HG02852 (cell line): Measurements from ENCODE around the gene FILIP1L.

Experiments used
- ATAC-seq: cut with Tn5 transposase; IDR thresholded peaks from one replicate; pipeline ENCODE4 v1.9.1; 2021; ENCODE audit warnings: mild to moderate bottlenecking, moderate library complexity; ENCODE audit not compliant: unreplicated experiment

FILIP1L gene

DNA sequence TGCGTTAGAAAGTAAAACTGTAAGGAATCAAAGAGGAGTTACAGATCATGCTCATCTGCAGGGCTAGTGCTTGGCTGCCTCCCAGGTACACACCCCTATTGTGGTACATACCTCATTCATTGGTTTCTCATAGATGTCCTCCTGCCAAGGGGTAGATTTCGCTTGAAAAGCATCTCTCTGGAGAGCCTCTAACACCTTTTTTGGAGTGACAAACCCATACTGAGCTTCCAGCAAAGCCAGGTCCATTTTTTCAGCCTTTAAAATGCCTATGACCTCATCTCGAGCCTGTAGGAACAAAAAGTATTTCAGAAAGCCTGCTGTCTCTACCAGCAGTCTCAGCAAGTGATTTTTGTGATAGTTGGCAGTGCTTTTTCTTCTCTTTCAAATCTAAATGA is 184.6 kb downstream of the FILIP1L start:
- no peak for ATAC-seq

DNA sequence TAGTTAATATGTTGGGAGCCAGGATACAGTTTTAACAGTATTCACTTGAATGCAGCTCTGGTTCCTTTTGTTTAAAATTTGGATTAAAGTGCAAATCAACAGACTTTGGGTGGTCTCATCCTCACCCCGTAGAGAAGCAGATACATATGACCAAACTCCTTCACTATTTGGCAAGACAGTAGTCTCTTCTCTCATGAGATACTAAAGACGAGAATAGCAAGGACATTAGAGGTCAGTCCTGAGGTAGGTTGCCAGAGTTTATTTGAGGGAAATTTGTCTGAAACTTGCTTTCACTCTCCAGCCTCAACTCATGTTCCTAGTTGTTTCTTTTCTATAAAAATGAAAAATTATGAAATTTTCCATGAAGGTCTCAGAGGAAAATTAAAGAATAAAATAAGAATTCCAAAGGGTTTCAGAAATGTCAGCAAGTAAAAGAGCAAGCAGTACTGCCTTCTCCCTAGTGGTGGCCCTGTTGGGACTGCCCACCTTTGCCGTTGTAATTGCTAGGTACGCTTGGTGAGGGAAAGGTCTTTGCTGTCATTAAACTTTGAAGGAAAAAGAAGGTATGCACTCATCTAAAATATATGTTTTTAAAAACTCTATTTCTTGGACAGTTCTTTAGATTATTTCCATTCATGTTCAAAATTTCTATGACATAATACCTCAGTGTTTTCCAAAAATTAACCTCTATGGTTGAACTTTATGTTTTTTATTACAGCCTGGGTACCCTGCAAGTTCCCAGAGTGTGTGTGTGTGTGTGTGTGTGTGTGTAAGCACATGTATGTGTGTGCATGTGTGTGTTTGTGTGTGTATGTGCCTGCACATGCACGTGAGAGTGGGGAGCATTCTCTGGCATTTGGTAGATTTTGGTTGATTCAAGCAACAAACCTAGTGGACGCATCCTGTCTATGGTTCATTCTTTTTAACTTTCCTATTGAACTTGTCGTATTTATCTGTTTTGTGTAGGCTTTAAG is 185.2 kb downstream of the FILIP1L start:
- no peak for ATAC-seq

DNA sequence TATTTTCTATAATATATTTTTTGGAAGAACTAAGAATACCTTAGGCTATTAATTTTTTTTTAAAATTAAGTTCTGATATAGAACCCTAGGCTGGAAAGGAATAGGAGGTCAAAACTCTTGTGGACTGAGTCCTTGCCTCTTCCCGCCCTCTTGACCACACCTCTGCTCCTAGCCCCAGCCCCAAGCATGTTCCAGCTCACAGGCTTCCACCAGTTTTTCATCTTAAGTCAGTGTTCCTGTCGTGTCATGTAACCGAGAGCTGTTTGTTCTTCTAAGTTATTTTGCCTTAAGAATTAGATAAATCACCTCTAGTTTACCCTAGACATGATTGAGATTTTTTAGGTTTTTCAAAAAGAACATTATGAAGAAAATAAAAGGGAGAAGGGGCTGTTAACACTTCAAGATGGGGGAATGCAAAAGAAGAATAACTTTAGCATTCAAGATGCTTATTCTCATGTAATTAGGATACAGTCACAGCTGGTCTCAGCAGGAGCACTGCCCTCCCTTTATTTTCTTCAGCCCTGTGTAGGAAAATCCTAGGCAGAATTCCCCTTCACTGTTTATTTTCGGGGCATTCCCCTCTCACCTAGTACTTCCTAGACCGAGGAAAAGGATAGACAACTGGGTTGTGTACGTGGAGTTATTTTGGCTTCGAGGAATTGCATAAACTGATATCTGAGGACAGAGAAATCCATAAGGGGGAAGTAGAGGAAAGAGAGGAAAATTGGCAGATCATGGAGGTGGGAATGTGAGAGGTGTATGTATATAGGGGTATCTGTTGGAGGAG is 186.4 kb downstream of the FILIP1L start:
- ATAC-seq: no peak

DNA sequence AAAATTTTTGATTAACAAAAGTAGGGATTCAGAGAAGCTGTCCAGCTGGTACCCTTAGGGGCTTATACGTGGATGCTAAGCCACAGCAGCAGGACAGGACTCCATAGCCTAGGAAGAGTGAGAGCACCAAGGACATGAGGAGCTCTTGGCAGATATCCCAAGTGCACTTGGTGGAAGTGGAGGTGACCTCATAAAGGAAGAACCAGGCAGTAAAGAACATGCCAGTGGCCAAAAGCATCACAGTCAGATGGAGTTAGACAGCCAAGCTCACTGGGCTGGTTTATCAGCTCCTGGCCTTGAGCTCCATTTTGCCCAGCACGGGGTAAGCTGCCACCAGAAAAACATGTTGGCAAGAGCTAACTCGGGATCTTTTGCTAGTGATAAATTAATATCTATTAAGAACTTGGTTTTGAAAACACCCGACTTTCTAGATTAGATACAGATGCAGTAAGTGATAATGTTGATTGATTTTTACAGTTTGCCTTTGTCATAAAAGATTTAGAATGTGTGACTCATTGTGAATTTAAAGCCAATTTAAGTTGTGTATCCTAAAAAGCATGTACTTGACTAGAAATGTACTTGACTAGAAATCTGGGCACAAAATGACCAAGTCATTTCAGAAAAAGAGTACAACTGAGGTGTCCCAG is 188.6 kb downstream of the FILIP1L start:
- no peak for ATAC-seq

DNA sequence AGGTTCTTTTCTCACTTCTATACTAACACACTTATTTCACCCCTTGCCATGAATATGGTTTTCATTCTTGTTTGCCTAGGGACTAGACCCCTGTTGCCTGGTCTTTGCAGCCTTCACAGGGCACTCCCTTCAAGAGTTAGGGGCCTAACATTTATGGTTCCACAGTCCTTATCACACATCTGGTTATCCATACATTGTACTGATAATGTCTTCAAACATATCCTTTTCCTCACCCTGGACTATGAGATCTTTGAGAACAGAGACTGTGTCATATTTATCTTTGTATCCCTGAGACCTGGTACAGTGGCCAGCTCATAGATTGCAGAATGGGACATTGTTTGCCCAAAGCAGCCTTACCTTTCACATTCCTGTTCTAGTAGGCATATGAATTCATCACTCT is 190.4 kb downstream of the FILIP1L start:
- ATAC-seq: no peak

DNA sequence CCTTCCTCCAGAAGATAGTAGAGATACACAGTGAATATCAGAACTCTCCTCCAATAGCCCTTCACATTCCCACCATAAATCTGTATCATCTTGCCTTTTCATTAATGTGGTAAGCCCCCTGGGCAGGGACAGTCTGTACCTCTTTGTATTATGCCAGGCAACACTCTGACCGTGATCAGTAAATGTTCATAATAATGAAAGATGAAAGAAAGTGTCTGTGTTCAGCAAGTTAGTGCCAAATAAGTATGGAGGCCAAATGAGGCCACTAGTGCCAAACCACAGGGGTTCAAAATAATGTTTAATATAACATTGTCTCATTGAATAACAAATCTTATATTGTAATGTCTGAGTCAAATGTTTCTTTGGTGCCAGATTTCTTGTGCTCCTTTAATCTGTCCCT is 192.3 kb downstream of the FILIP1L start:
- ATAC-seq: no peak

DNA sequence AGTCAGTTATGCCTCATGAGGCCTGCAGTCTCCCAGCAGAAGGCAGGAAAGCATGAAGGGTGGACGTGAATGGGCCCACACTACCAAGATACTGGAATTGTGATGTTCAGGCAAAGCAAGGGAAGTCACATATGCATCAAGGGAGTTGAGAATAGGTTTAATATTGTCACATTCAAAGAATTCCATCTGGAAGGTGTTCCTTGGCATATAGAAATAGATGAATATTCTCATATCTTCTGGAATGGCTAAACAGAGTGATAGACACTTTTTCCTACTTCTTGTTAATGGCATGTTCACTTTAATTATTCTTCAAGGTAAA is 193.0 kb downstream of the FILIP1L start:
- ATAC-seq: no peak

DNA sequence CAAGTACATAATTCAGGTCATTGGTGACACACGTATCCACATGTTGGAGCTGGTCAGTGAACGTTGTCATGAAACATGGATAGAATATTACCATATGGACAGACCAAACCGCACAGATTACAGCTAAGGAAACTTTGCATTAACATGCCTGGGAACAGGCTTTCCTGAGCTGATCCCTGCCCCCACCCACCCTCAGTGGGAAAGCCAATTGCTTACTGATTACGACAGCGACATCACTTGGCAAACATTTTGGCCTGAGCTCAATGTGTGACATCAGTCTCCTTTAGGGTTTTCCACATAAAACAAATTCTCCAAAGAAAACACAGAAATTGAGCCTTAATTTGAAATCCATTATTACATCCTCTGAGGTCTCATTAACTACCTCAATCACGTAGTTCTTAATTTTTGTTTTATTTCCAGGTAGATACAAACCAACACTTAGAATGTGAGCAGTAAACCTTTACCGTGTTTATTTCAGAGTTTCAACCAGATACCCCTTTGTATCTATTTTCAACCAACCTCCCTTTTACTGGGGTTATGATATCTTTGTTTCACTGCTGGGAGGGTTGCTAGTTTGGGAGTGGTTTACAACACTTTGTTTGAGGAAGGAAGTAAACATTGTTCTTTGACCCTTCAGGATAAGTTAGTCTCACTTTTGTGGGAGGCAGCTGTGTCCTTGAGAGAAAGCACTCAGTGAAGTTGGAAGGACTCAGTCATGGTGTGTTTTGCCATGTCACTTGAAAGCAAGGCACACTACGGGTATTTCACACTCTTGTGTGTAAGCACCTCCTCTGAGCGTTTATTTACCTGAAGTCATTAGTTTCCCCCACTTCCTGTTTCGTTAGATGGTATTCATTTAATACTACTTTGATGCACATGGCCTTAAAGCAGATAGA is 193.6 kb downstream of the FILIP1L start:
- ATAC-seq: no peak

DNA sequence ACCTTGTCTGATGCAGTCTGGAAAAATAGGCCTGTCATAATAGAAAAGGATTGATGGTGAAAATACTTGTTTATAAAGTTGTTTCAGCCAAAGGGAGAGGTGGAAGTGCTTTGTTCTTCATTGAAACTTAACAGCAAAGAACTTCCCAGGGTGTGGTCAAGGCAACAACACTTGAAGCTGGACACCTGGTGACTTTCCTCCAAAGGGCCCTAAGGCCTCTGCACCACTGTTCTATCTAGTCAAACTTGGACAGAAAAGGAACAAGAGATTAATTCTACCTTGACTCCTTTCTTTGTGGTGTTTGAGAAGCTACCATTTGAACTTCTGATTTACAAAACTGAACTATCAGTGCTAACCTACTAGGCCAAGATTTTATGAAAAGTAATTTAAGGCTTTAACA is 194.6 kb downstream of the FILIP1L start:
- ATAC-seq: no peak

DNA sequence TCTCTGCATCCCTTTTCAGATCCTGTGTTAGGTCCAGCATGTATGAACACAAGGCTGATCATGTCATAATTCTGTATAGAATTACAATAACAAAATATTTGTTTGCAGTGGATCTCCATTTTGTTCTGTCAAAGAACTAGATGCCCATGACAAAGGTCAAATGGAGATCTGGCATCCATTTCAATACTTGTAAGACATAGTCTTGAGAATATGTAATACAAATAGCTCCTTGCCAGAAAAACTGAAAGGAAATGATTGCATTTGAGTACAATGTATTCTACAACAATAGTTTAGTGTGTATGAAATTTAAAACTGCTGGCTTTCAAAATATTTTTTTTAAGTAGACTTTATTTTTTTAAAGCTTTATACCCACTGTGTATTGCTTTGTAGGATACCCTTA is 195.6 kb downstream of the FILIP1L start:
- no peak for ATAC-seq

DNA sequence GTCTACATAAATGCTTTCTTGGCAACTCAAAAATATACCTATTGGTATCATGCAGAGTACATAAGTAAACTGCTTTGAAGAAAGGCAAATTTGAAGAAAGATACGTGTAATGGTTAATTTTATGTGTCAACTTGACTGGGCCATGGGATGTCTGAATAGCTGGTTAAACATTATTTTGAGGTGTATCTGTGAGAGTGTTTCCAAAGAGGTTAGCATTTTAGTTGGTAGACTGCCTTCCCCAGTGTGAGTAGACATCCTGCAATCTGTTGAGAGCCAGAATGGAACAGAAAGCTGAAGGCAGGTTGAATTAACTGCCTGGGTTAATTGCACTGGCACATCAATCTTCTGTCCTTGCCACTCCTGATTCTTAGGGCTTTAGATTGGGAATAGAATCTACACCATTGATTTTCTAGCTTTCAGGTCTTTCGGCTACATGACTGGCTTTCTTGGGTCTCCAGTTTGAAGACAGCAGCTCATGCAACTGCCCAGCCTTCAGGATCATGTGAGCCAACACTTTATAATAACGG is 198.3 kb downstream of the FILIP1L start:
- ATAC-seq: no peak

DNA sequence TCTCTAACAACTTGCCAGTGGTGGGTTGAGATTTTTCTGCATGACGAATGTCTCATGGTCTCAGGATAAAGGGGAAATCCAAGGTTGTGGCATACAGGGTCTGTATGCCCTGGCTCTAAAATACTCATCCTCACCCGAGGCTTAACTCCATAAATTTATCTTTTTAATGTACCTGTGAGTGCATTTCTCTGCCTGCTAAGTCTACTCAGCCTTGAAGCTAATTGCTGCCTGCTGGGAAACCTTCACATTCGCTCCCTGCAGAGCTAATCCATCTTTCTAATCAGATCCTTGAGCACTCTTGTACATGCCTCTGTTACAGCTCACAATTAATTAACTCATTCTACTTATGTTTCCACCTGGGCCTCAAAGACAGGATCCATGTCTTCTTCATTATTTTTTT is 202.9 kb downstream of the FILIP1L start:
- ATAC-seq: no peak

DNA sequence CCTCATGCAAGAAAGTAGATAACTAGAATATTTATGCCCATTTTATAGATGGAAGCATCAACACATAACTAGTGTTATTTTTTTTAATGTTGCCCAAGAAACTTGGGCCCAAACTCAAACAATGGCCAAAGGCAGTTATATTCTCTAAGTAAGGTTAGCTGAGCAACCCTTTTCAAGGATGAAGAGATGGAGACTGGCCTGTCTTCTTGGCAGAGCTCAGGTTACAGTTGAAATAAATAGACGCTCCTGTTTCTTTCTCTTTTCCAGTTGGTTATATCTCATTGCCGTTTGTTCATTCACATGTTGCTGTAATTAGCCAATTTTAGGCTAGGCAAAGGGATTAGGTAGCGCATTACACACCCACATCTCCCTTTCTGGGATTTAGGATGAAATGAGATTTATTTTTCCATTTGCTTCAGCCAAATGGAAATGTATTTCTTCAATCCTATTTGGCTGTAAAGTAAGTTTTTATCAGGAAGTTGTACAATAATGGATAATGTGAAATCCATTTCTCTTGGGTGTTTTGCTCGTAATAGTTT is 203.5 kb downstream of the FILIP1L start:
- ATAC-seq: no peak

DNA sequence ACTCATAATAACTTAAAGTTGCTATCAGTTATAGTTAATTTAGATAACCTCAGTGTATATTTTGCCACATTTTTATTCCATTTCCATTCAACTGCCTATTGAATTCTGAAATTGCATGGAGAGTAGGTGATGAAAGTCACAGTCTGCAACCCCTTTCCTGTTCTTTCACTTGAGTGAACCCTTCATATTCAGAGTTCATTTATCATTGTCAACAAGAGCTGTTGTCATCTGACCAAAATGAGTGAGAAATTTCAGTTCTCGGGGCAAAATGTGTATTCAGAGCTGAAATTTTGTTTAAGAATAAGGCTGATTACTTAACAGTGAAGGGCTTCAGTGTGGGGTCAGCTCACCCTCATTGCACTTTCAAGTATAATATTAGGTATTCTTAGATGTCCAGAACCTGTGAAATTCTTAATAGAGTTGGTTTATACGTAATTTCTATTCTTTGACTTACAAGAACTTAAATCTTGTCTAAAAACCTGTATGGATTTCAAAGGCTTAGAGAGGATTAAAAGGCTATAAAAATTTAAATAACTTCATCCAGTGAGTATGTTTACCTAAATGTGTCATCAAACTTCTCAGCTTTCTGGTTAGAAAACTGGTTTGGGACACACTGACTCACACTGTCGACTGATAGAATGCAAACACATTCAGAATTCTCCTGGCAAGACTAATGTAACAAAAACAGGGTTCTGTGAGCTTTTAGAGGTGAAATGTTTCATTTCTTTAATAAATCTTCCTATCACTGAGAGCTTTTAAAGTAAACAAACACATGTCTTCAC is 204.4 kb downstream of the FILIP1L start:
- ATAC-seq: no peak

DNA sequence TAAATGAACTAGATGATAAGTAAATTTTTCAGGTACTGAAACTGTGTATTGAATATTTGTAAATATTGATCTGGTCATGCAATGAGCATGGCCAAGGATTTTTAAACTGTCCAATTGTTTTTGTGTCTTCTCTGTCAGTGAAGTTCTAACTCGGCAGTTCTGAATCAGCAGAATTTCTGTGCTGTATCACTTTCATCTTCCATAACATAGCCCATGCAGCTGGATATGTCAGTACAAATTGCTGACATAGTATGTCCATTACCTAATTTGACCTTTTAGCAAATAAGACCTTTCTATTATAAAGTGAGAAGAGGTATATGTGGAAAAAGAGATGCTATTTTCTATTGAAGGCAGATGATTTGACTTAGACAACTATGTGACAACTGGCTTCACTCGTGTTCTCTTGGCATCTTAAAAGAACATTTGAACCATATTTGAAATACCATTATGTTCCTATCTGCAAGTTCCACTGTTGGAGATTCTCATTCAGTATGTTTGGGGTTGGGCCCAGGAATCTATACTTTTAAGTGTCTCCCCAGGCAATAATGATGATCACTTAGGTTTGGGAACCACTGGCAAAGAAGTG is 206.2 kb downstream of the FILIP1L start:
- ATAC-seq: no peak

DNA sequence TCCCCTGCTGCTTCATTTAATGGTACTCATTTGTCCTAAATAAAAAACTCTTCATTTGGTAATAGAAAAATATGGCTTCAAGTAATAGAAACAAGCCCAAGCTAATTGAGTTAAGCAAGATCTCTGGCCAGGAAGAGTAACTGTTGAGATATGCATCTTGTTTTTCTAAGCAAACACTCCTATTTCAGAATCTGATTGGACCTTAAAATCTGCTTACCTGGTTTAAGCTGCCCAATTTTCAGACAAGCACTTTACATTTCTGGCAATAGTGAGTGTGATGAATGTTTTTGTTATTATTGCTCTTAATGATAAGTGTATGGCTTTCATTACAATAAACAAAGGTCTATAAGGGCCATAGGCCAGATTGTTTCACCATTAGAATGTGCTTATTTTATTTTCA is 210.4 kb downstream of the FILIP1L start:
- no peak for ATAC-seq

DNA sequence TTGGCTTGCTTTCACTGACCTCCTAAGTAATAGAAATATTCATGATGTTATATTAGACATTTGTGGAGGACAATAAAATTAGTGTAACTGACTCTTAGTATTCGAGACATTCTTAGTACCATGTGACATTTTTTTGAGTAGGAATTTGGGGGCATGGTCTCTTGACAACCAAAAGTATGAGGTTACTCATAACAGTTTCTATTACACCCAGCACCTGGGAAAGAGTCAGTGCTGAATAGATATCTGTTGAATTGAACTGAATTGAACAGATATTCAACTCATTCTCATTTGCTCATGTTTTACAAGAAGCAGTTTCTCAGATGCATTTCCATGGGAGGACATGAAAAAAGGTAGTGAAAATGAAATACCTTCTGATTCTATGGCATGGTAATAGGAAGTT is 212.2 kb downstream of the FILIP1L start:
- no peak for ATAC-seq

DNA sequence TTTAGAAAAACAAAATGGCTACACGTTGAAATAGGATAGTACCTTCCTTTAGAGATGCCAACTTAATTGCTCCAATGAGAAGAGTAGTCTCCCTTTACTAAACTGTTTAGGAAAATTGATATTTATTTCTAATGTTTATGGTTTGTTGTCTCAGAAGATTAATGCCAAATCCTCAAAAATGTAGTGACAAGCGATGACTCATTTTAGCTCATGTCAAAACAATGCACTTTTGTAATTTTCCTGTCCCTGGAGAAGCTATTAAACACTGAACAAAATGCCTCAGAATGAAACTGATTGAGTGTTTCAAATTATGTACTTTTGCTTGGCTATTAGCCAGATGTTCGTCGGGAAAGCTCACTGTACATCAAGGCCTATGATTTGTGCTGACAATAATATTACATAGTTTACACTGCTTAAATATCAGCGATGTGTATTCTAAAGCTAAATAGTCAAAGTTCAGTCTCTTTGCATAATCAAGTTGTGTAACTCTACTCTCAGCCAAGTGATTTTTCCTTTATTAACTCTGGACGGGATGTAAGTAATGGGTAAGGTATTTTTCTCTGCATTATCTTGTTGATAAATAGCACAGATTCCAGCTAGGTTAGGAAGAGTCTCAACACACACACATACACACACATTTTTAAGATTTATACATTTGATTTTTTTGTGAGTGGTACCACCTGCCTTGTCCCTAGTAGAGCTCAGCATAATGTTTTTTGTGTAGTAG is 212.9 kb downstream of the FILIP1L start:
- ATAC-seq: no peak
